H1 (cell line): Measurements from ENCODE around the gene LDLRAD4. TPM values are rescaled to one million over a fixed set of nuclear protein-coding genes. Genes with fewer than 3 reads are reported as not detected.

Experiments used
- CTCF ChIA-PET: fragments of 300-600 bp; sonication (Branson Sonifier 250); formaldehyde crosslinking; loops from one replicate; lab custom pipeline; 2021; ENCODE audit not compliant: partially characterized antibody; lab: Charles Lee
- POLR2A ChIA-PET: fragments of 300-600 bp; sonication (Branson Sonifier 250); formaldehyde crosslinking; loops from one replicate; lab custom pipeline; 2021; ENCODE audit warnings: inconsistent platforms; ENCODE audit not compliant: partially characterized antibody; lab: Charles Lee
- DNase-seq, 2 experiments: peaks; one replicate each; pipeline versions ENCODE4 v3.0.0 to v3.0.0-alpha.2; 2010 to 2022; ENCODE audit warnings: low spot score in 2 of 2, low read depth in 1 of 2, mixed read lengths in 1 of 2
- FAIRE-seq: peaks from 2 replicates; lab custom pipeline; 2011; peaks lifted over from hg19 to GRCh38; lab: Jason Lieb, UNC
- H2AFZ ChIP-seq: 2 replicates; pipeline ENCODE4 v1.8.1; 2012; ENCODE audit warnings: low read length, inconsistent platforms
- H2AK5ac ChIP-seq: 2 replicates; pipeline ENCODE4 v1.6.1; 2013; ENCODE audit warnings: low read depth, low read length
- H2BK120ac ChIP-seq: replicated peaks from 2 replicates; pipeline ENCODE3; 2013; ENCODE audit warnings: low read depth, low read length, inconsistent platforms
- H2BK12ac ChIP-seq: 2 replicates; pipeline ENCODE4 v1.6.1; 2013; ENCODE audit warnings: low read depth, low read length
- H2BK15ac ChIP-seq: 2 replicates; pipeline ENCODE4 v1.6.1; 2013; ENCODE audit warnings: low read length
- H2BK20ac ChIP-seq: 2 replicates; pipeline ENCODE4 v1.6.1; 2013; ENCODE audit warnings: low read length
- H2BK5ac ChIP-seq: 2 replicates; pipeline ENCODE4 v1.6.1; 2013; ENCODE audit warnings: low read depth, low read length
- H3K14ac ChIP-seq: 2 replicates; pipeline ENCODE4 v1.6.1; 2013; ENCODE audit warnings: inconsistent platforms; ENCODE audit not compliant: insufficient read length
- H3K18ac ChIP-seq: 2 replicates; pipeline ENCODE4 v1.6.1; 2013; ENCODE audit warnings: low read length; ENCODE audit errors: extremely low read depth
- H3K23ac ChIP-seq: 2 replicates; pipeline ENCODE4 v1.6.1; 2013; ENCODE audit warnings: inconsistent platforms; ENCODE audit not compliant: insufficient read length
- H3K23me2 ChIP-seq: 2 replicates; pipeline ENCODE4 v1.6.1; 2013; ENCODE audit warnings: low read depth, low read length
- H3K27ac ChIP-seq: 2 replicates; pipeline ENCODE4 v1.6.1; 2011; ENCODE audit warnings: low read depth, low read length, inconsistent platforms
- H3K27me3 ChIP-seq, 4 experiments: replicated peaks in 1 of 4; 1 replicate in 1 of 4; 2 replicates in 3 of 4; pipeline versions ENCODE4 v1.6.1 to v1.8.1; 2011 to 2013; ENCODE audit warnings: low read length in 3 of 4, mild to moderate bottlenecking in 3 of 4, inconsistent platforms in 2 of 4, mixed read lengths in 2 of 4, moderate library complexity in 1 of 4; ENCODE audit not compliant: control insufficient read depth in 3 of 4, insufficient read depth in 3 of 4; ENCODE audit errors: extremely low read depth in 1 of 4
- H3K36me3 ChIP-seq, 4 experiments: 2 replicates each; pipeline versions ENCODE4 v1.6.1 to v1.8.1; 2011 to 2013; ENCODE audit warnings: mild to moderate bottlenecking in 4 of 4, low read length in 3 of 4, moderate library complexity in 2 of 4, control low read depth in 1 of 4, inconsistent platforms in 1 of 4; ENCODE audit not compliant: insufficient read depth in 4 of 4, control insufficient read depth in 2 of 4
- H3K4ac ChIP-seq: replicated peaks from 2 replicates; pipeline ENCODE3; 2013; ENCODE audit warnings: low read length, low read depth, mixed read lengths, inconsistent platforms; ENCODE audit not compliant: insufficient read length
- H3K4me1 ChIP-seq, 4 experiments: replicated peaks in 1 of 4; 1 replicate in 1 of 4; 2 replicates in 3 of 4; pipeline versions ENCODE4 v1.6.1 to v1.8.1; 2011 to 2013; ENCODE audit warnings: low read length in 3 of 4, inconsistent platforms in 2 of 4, mixed read lengths in 1 of 4; ENCODE audit not compliant: insufficient read depth in 4 of 4, control insufficient read depth in 3 of 4
- H3K4me2 ChIP-seq, 2 experiments: 2 replicates each; pipeline versions ENCODE4 v1.6.1 to v1.8.1; 2011 to 2013; ENCODE audit warnings: low read depth in 2 of 2, low read length in 2 of 2, control low read depth in 1 of 2, inconsistent platforms in 1 of 2, mild to moderate bottlenecking in 1 of 2; ENCODE audit not compliant: insufficient read depth in 1 of 2
- H3K4me3 ChIP-seq, 4 experiments: fragments of 200-600, 300-600 bp in 1 of 4; sonication (generic), shearing (Covaris generic), sonication (Bioruptor Twin) in 1 of 4; 2 replicates each; pipeline versions ENCODE4 v1.5.1 to v1.8.1; 2011 to 2016; ENCODE audit warnings: low read length in 4 of 4, low read depth in 3 of 4, control low read depth in 2 of 4, inconsistent platforms in 2 of 4, mild to moderate bottlenecking in 2 of 4, mixed read lengths in 1 of 4, moderate library complexity in 1 of 4; ENCODE audit not compliant: insufficient read depth in 2 of 4; ENCODE audit errors: extremely low read depth in 1 of 4
- H3K56ac ChIP-seq: replicated peaks from 2 replicates; pipeline ENCODE3; 2013; ENCODE audit warnings: low read depth, mild to moderate bottlenecking, mixed read lengths, low read length, inconsistent platforms; ENCODE audit not compliant: insufficient read length
- H3K79me1 ChIP-seq: 2 replicates; pipeline ENCODE4 v1.6.1; 2013; ENCODE audit warnings: low read depth, low read length, control low read depth
- H3K79me2 ChIP-seq, 2 experiments: 2 replicates each; pipeline versions ENCODE4 v1.6.1 to v1.8.1; 2012 to 2013; ENCODE audit warnings: low read length in 2 of 2, mild to moderate bottlenecking in 2 of 2, inconsistent platforms in 1 of 2; ENCODE audit not compliant: insufficient read depth in 2 of 2, control insufficient read depth in 1 of 2
- H3K9ac ChIP-seq, 4 experiments: replicated peaks in 1 of 4; 1 replicate in 1 of 4; 2 replicates in 3 of 4; pipeline versions ENCODE4 v1.6.1 to v1.8.1; 2011 to 2013; ENCODE audit warnings: low read depth in 3 of 4, low read length in 3 of 4, control low read depth in 2 of 4, mild to moderate bottlenecking in 2 of 4, moderate library complexity in 2 of 4, inconsistent platforms in 1 of 4; ENCODE audit errors: extremely low read depth in 1 of 4
- H3K9me3 ChIP-seq, 2 experiments: 2 replicates each; pipeline versions ENCODE4 v1.6.1 to v1.8.1; 2012 to 2013; ENCODE audit warnings: mild to moderate bottlenecking in 2 of 2, moderate library complexity in 2 of 2, control low read depth in 1 of 2, inconsistent platforms in 1 of 2, low read depth in 1 of 2, low read length in 1 of 2, mixed read lengths in 1 of 2; ENCODE audit not compliant: insufficient read depth in 2 of 2
- H4K20me1 ChIP-seq, 2 experiments: replicated peaks in 1 of 2; 2 replicates each; pipeline versions ENCODE3 to v1.8.1; 2011 to 2013; ENCODE audit warnings: inconsistent platforms in 2 of 2, low read length in 2 of 2, mild to moderate bottlenecking in 1 of 2; ENCODE audit not compliant: insufficient read depth in 2 of 2, control insufficient read depth in 1 of 2
- H4K5ac ChIP-seq: 2 replicates; pipeline ENCODE4 v1.6.1; 2013; ENCODE audit warnings: low read length, low read depth, mixed read lengths, inconsistent platforms; ENCODE audit not compliant: insufficient read length
- H4K8ac ChIP-seq: 2 replicates; pipeline ENCODE4 v1.8.0; 2013; ENCODE audit warnings: mild to moderate bottlenecking, moderate library complexity, low read length, inconsistent platforms; ENCODE audit not compliant: insufficient read depth; ENCODE audit errors: extremely low read depth
- H4K91ac ChIP-seq: replicated peaks from 2 replicates; pipeline ENCODE3; 2013; ENCODE audit warnings: low read length, mixed read lengths, inconsistent platforms; ENCODE audit not compliant: insufficient read length
- KDM5A ChIP-seq: fragments of 200-600 bp; IDR thresholded peaks from 2 replicates; pipeline ENCODE4 v1.7.1; 2012; ENCODE audit warnings: mild to moderate bottlenecking, low read length, inconsistent platforms, mixed read lengths
- SAP30 ChIP-seq: fragments of 300-600 bp; sonication (generic); IDR thresholded peaks from 2 replicates; pipeline ENCODE4 v1.7.1; 2012; ENCODE audit warnings: low read length, moderate library complexity, mild to moderate bottlenecking, inconsistent platforms; ENCODE audit not compliant: insufficient read depth, insufficient replicate concordance
- SIN3A ChIP-seq, 2 experiments: IDR thresholded peaks in 1 of 2; conservative IDR thresholded peaks in 1 of 2; 2 replicates each; pipeline ENCODE4 v1.6.1; 2011 to 2012; ENCODE audit warnings: low read length in 2 of 2, improper control_type of control experiment in 1 of 2, low read depth in 1 of 2, mild to moderate bottlenecking in 1 of 2
- WGBS, 2 experiments: shearing (Covaris generic) in 1 of 2; methylation state at CpG; one replicate each; pipeline versions ENCODE4 v1.1.6 to v1.1.7; 2013 to 2015; ENCODE audit warnings: low lambda C conversion rate in 2 of 2, mixed read lengths in 2 of 2, inconsistent platforms in 1 of 2, low coverage in 1 of 2, missing lambda C conversion rate in 1 of 2; ENCODE audit not compliant: insufficient replicate concordance in 2 of 2, insufficient coverage in 1 of 2, insufficient read length in 1 of 2; ENCODE audit errors: extremely low coverage in 1 of 2, missing lambda C conversion rate in 1 of 2; 5-methylcytosine and 5-hydroxymethylcytosine counted together
- polyA plus RNA-seq, 7 experiments: library from polyadenylated mRNA; depleted of rRNA in 3 of 7; stranded (reverse) in 5 of 7; unstranded in 2 of 7; fragments of >200 nt in 5 of 7; fragments of 200-250 nt in 2 of 7; gene quantifications; 1 replicate in 5 of 7; 2 replicates in 1 of 7; 4 replicates in 1 of 7; pipeline versions ENCODE4 v1.2.1 to v1.2.3, GENCODE V29; 2011 to 2013; ENCODE audit warnings: missing spikeins in 2 of 7, mixed read lengths in 2 of 7
- total RNA-seq: library from RNA; stranded (reverse); fragmentation: NEBNext Ultra II Directional; extraction: Animal tissue kit (Norgen Biotek cat#: 25700); gene quantifications from 2 replicates; pipeline ENCODE4 v1.2.1, GENCODE V29; 2021

The LDLRAD4 gene
- total and polyA plus RNA-seq, 2 of the 8 experiments (the other 6 are each of a cell fraction or from before 2014, with no cell fraction given): 0.77 to 1.4 TPM

- Histone ChIP-seq H3K23ac (no peak overlapping the region), H3K14ac (no peak overlapping the region), H3K79me2 (no peaks in the 10 kb centered on the region), H3K56ac (no peak overlapping the region), H3K36me3 (no peaks in the 10 kb centered on the region), H4K5ac (no peak overlapping the region), H3K27me3 (no peaks in the 10 kb centered on the region), H3K9ac (no peak overlapping the region), H4K8ac (no peak overlapping the region; the same call in 1 of the 2 replicates), H4K91ac (no peak overlapping the region), H3K23me2 (peaks cover 12% of the 10 kb centered on the region; the same call in 1 of the 2 replicates), H2AFZ (0 out of 2 replicates have a peak overlapping the region, but pooled peaks have one; percentile 0), H3K4me2 (no peak overlapping the region), H2BK20ac (no peak overlapping the region), H2AK5ac (no peak overlapping the region), H3K4ac (no peak overlapping the region), H2BK5ac (no peak overlapping the region), H2BK12ac (no peak overlapping the region), H3K9me3 (no peaks in the 10 kb centered on the region), H2BK120ac (no peak overlapping the region), H3K4me3 (no peak overlapping the region), H3K27ac (no peak overlapping the region), H3K79me1 (no peaks in the 10 kb centered on the region), H3K18ac (no peak overlapping the region), H3K4me1 (peaks cover 0 to 8% (median 0%) of the 10 kb centered on the region in 4 experiments; a peak in 2 of 7 replicates), H4K20me1 (no peaks in the 10 kb centered on the region), H2BK15ac (no peak overlapping the region)
- TF ChIP-seq SIN3A (conservative IDR thresholded peaks at IDR 0.05 in 1 of 2, IDR thresholded peaks at IDR 0.05 in 1 of 2; ENCODE audit: low read depth in 1 of 2, low read length in 2 of 2) (no peak), SAP30 (no peak), KDM5A (no peak)
- POLR2A ChIA-PET: interaction anchor here (0.6 kb wide), 1 partner anchor 16 kb away, joined by 3 read pairs; no protein-coding TSS in a partner anchor
- FAIRE-seq (no peak), DNase-seq (no peak)
- CTCF ChIA-PET: no interaction called here
- WGBS, 2 experiments: 90% methylated on average over 31 of the region's 31 CpGs; no CpG with 5 or more reads in 1 of the 2 experiments
Observed at GRCh38 chr18:13241083-13241892, 22.7 kb downstream of the LDLRAD4 start.
